Endothelial cell of umbilical vein (primary cell): ENCODE results near the gene FAM83D. TPM values are rescaled to one million over a fixed set of nuclear protein-coding genes. Genes with fewer than 3 reads are reported as not detected.

Source experiments
- BruUV-seq: library from RNA; stranded (reverse); fragments of 400-500 nt; replicated peaks from 2 replicates; lab custom pipeline; 2021; lab: Mats Ljungman, UMichigan
- CTCF ChIA-PET: fragments of 300-600, 350-600 bp; sonication (Branson Sonifier 250); formaldehyde crosslinking; loops from one replicate; lab custom pipeline; 2021; ENCODE audit warnings: antibody characterized with exemption, inconsistent platforms; lab: Charles Lee
- POLR2A ChIA-PET: fragments of 300-600, 350-600 bp; sonication (Branson Sonifier 250); formaldehyde crosslinking; loops from one replicate; lab custom pipeline; 2021; ENCODE audit warnings: antibody characterized with exemption, inconsistent platforms; lab: Charles Lee
- DNase-seq: peaks from one replicate; pipeline ENCODE4 v3.0.0-alpha.2; 2011; ENCODE audit warnings: low read depth, low spot score
- FAIRE-seq: peaks from 2 replicates; lab custom pipeline; 2011; peaks lifted over from hg19 to GRCh38; lab: Jason Lieb, UNC
- H2AFZ ChIP-seq: 2 replicates; pipeline ENCODE4 v1.6.0; 2012; ENCODE audit warnings: low read depth, low read length, control low read depth, inconsistent platforms
- H3K27ac ChIP-seq: 2 replicates; pipeline ENCODE4 v1.5.1; 2011; ENCODE audit warnings: low read depth, mild to moderate bottlenecking, control low read depth, low read length, moderate library complexity; ENCODE audit not compliant: insufficient read depth
- H3K27me3 ChIP-seq, 2 experiments: 2 replicates each; pipeline versions ENCODE4 v1.6.0 to v1.6.1; 2011; ENCODE audit warnings: low read length in 2 of 2, mixed read lengths in 1 of 2; ENCODE audit not compliant: control insufficient read depth in 2 of 2, insufficient read depth in 2 of 2
- H3K36me3 ChIP-seq, 2 experiments: 2 replicates in 1 of 2; 3 replicates in 1 of 2; pipeline ENCODE4 v1.5.1; 2011; ENCODE audit warnings: low read length in 2 of 2, mild to moderate bottlenecking in 1 of 2, moderate library complexity in 1 of 2; ENCODE audit not compliant: control insufficient read depth in 2 of 2, insufficient read depth in 2 of 2; ENCODE audit errors: extremely low read depth in 1 of 2
- H3K4me1 ChIP-seq: 3 replicates; pipeline ENCODE4 v1.5.1; 2011; ENCODE audit warnings: mild to moderate bottlenecking, low read length; ENCODE audit not compliant: control insufficient read depth, insufficient read depth; ENCODE audit errors: extremely low read depth
- H3K4me2 ChIP-seq: 2 replicates; pipeline ENCODE4 v1.6.1; 2011; ENCODE audit warnings: low read length, control low read depth, mixed read lengths; ENCODE audit not compliant: insufficient read depth
- H3K4me3 ChIP-seq, 3 experiments: fragments of 200-600 bp in 1 of 3; sonication (generic), shearing (Covaris generic) in 1 of 3; replicated peaks in 1 of 3; 2 replicates each; pipeline ENCODE4 v1.5.1; 2011 to 2016; ENCODE audit warnings: control low read depth in 3 of 3, low read length in 3 of 3, mild to moderate bottlenecking in 2 of 3, inconsistent platforms in 1 of 3, low read depth in 1 of 3, moderate library complexity in 1 of 3; ENCODE audit not compliant: insufficient read depth in 1 of 3
- H3K79me2 ChIP-seq: 2 replicates; pipeline ENCODE4 v1.6.0; 2012; ENCODE audit warnings: low read length, inconsistent platforms; ENCODE audit not compliant: control insufficient read depth, insufficient read depth
- H3K9ac ChIP-seq: replicated peaks from 2 replicates; pipeline ENCODE3; 2011; ENCODE audit warnings: low read length, control low read depth; ENCODE audit not compliant: insufficient read depth; ENCODE audit errors: extremely low read depth
- H3K9me1 ChIP-seq: replicated peaks from 3 replicates; pipeline ENCODE4 v1.6.0; 2011; ENCODE audit warnings: mild to moderate bottlenecking, low read length; ENCODE audit not compliant: control insufficient read depth, insufficient read depth; ENCODE audit errors: extremely low read depth
- H3K9me3 ChIP-seq: replicated peaks from 2 replicates; pipeline ENCODE4 v1.5.1; 2012; ENCODE audit warnings: low read length, inconsistent platforms; ENCODE audit not compliant: control insufficient read depth, insufficient read depth
- H4K20me1 ChIP-seq: replicated peaks from 2 replicates; pipeline ENCODE3; 2011; ENCODE audit warnings: mild to moderate bottlenecking, low read length; ENCODE audit not compliant: control insufficient read depth, insufficient read depth; ENCODE audit errors: extremely low read depth
- CTCF ChIP-seq, 2 donors: IDR thresholded peaks; 1 replicate in 1 of 2; 2 replicates in 1 of 2; pipeline ENCODE4 v1.5.1; 2011; ENCODE audit warnings: low read length in 2 of 2, mild to moderate bottlenecking in 2 of 2, moderate library complexity in 2 of 2, control low read depth in 1 of 2, inconsistent platforms in 1 of 2, low read depth in 1 of 2; ENCODE audit not compliant: insufficient read depth in 1 of 2; ENCODE audit errors: extremely low read depth in 1 of 2
- EZH2 ChIP-seq: IDR thresholded peaks from 2 replicates; pipeline ENCODE4 v1.6.1; 2012; ENCODE audit warnings: borderline replicate concordance, low read depth, mild to moderate bottlenecking, moderate library complexity, low read length, inconsistent platforms; ENCODE audit not compliant: severe bottlenecking
- FOS ChIP-seq: IDR thresholded peaks from 2 replicates; pipeline ENCODE4 v1.6.1; 2011; ENCODE audit warnings: mild to moderate bottlenecking, low read length, moderate library complexity, borderline replicate concordance; ENCODE audit not compliant: insufficient read depth
- GATA2 ChIP-seq: IDR thresholded peaks from 2 replicates; pipeline ENCODE4 v1.7.0; 2011; ENCODE audit warnings: low read depth, mild to moderate bottlenecking, moderate library complexity, mixed read lengths, low read length; ENCODE audit not compliant: insufficient read length, insufficient read depth
- JUN ChIP-seq: IDR thresholded peaks from 2 replicates; pipeline ENCODE4 v1.6.1; 2011; ENCODE audit warnings: borderline replicate concordance, low read depth; ENCODE audit not compliant: insufficient read length, insufficient read depth
- MAX ChIP-seq: IDR thresholded peaks from 2 replicates; pipeline ENCODE4 v1.6.1; 2011; ENCODE audit not compliant: insufficient read depth, insufficient read length
- MYC ChIP-seq: IDR thresholded peaks from one replicate; pipeline ENCODE4 v1.6.1; 2011; ENCODE audit warnings: mild to moderate bottlenecking, low read depth, low read length
- POLR2AphosphoS5 ChIP-seq: IDR thresholded peaks from 2 replicates; pipeline ENCODE4 v1.6.1; 2012; ENCODE audit warnings: low read depth, mild to moderate bottlenecking, control low read depth, low read length, moderate library complexity; ENCODE audit not compliant: insufficient read depth
- dilution Hi-C: fragments of 300-500 bp; cut with MboI; formaldehyde crosslinking; loops from one replicate; pipeline ENCODE4 v1.15.0; 2019; ENCODE audit warnings: low sequenced_read_pairs; ENCODE audit not compliant: extremely low pct_ligation_motif_present
- intact Hi-C: fragments of 100-400 bp; cut with micrococcal nuclease; formaldehyde crosslinking; loops from one replicate; pipeline ENCODE4 v1.10.0; 2022
- polyA plus RNA-seq, 4 experiments: library from polyadenylated mRNA; depleted of rRNA in 3 of 4; stranded (reverse) in 3 of 4; unstranded in 1 of 4; fragments of >200 nt; gene quantifications; 2 replicates each; pipeline versions ENCODE4 v1.2.1 to v1.2.3, GENCODE V29; 2011 to 2012; ENCODE audit warnings: missing spikeins in 1 of 4
- total RNA-seq: library from RNA; stranded (reverse); gene quantifications from 2 replicates; pipeline ENCODE4 v1.2.3, GENCODE V29; 2021

FAM83D gene
- total and polyA plus RNA-seq, 2 donors (not counting 3 experiments of a cell fraction or from before 2014, with no cell fraction given), result 41.0 to 46.0 TPM

- FAIRE-seq, result peak; percentile 40
- POLR2A ChIA-PET, result no interaction called here
These were observed 27.6 kb downstream of the FAM83D start for GRCh38 chr20:38953630-38954340.

More at GRCh38 chr20:38953630-38954340, 27.6 kb downstream of the FAM83D start:
- H3K27me3 ChIP-seq, result no peaks in the 10 kb centered on the region
- no peaks in the 10 kb centered on the region for H3K9me3 ChIP-seq
- DNase-seq, result no peak
- H3K4me3 ChIP-seq, result no peak overlapping the region
- H3K36me3 ChIP-seq, result peaks cover 15 to 16% of the 10 kb centered on the region in 2 experiments
- BruUV-seq, result no TSS peak
- peaks cover 8% of the 10 kb centered on the region for H3K79me2 ChIP-seq
- H4K20me1 ChIP-seq, result no peaks in the 10 kb centered on the region
- H3K4me1 ChIP-seq, result no peaks in the 10 kb centered on the region
- H2AFZ ChIP-seq, result no peak overlapping the region
- TF ChIP-seq CTCF (IDR thresholded peaks at IDR 0.05; ENCODE audit: extremely low read depth in 1 of 2, insufficient read depth in 1 of 2, low read depth in 1 of 2, low read length in 2 of 2) (no peak), EZH2 (no peak), POLR2AphosphoS5 (no peak), FOS (no peak), MAX (no peak), MYC (no peak), JUN (no peak), GATA2 (no peak)
- intact Hi-C loops (no loop called here), dilution Hi-C loops (no loop called here)
- CTCF ChIA-PET, result no interaction called here
- H3K9ac ChIP-seq, result no peak overlapping the region
- no peak overlapping the region for H3K4me2 ChIP-seq
- H3K27ac ChIP-seq, result no peak overlapping the region
- no peaks in the 10 kb centered on the region for H3K9me1 ChIP-seq
